G401.6 (cell line): ENCODE data around the gene IL1A.

Source experiments
- FAIRE-seq: peaks from 2 replicates; lab custom pipeline; 2012; peaks lifted over from hg19 to GRCh38; lab: Jason Lieb, UNC

The IL1A gene

GRCh38 chr2:112818094-112818902 lies 34.0 kb upstream of the IL1A start:
- no peak for FAIRE-seq

DNA sequence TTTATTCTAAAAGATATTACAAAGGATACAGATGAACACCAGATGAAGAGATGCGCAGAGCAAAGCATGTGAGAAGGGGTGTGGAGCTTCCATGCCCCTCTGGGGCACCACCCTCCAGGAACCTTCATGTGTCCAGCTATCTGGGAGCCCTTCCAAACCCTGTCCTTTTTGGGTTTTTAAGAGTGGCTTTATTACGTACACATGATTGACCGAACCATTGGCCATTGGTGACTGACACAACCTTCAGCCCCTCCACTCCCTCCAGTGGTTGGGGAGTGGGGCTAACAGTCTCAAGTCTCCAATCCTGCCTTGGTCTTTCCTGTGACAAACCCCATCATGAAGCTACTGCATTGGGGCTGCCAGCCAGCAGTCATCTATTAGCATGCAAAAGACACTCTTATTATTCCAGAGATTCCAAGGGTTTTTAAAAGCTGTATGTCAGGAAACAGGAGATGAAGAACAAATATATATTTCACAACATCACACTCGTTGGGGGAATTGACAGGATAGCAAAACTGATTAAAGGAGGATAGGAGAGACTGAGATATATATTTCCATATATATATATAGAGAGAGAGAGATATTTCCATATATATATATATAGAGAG lies 32.9 kb upstream of the IL1A start:
- FAIRE-seq: no peak

DNA sequence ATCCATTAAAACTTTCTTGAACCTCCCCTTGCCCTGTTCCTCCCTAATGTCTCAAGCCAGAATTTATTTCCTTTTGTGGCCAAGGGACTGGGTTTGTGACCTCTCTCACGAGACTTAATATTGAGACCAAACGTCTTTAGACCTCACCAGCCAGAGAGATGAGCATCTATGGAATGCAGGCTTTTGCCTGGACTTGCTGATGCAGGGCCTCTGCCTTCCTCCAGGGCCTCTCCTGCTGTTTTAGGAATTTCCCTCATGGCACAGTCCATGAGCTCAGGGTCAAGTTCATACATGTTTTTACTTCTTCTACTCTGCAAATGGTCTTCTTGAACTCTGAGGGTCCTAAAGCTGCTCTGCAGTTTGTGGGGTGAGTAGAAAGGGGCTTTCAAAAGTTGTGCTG lies 30.0 kb upstream of the IL1A start:
- FAIRE-seq: no peak

DNA sequence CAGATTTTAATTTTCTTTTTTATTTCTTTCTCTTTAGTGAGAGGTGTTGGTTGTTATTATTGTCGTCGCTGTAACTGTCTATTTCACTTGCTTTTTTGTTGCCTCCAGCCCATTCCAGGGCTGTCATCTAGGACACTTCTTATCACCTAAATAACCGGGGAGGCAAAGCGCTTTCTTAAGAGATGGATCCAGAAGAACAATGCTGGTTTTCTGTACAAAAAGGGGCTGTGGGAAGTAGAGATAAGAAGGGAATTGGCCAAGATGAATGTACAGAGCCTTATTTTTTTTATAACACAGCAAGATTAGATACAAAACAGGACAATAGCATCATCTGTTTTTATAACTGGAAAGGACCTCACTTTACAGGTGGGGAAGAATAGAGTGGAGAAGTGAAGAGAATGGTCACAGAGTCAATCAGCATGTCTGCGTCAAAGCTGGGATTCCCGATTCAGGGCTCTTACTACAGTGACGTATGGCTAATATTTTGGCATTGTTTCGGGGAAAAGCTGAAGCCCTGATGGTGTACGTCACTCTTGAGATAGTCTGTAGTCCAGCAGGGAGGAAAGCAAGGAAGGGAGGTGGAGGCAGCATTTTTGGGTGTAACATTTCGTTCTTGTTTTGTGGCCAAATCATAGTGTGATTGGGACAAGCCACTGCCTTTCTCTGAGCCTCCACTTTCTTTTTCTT lies 29.1 kb upstream of the IL1A start:
- no peak for FAIRE-seq

DNA sequence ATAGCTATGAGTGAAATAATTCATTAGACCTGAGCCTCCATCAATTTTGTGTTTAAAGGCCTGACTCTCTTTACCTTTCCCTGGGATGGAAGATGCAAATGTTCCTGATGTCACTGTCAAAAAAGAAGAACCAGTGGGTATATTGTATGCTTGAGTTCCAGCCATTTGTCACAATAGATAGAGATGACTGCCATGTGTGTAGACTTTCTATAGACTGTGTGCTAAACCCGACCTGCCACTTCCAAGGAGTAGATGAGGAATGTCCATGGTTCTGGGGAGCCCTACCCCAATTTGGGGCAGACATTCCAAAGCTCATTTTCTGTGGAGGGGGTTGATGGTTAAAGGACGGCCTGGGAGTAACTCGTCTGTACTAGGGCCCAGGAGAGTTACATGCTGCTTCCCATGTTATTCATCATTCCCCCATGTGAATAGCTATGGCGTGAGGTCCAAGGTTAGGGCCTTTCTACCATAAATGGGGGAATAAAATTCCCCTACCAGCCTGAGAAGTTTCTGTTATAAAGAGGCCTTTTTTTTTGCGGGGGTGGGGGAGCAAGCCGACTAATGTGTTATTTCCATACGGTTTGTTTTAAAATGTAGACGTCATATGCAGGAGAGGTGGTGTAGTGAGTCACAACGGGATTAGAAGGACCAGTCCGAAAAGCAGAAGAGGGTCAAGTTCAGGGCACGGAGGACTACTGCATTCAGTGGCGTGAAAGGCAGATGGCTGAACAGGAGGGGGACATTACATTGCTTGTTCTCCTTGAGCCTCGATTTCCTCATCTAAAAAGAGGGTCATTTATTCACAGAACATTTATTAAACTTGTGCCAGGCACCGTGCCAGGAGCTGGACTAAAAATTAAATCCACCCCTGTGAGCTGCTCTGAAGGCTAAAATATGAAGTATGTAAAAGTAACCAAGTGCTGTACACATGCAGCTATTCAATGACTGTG lies 28.3 kb upstream of the IL1A start:
- no peak for FAIRE-seq

- FAIRE-seq: no peak
Measured at GRCh38 chr2:112811841-112812306, 27.6 kb upstream of the IL1A start.

GRCh38 chr2:112811276-112811831 lies 27.1 kb upstream of the IL1A start:
- FAIRE-seq: no peak

- FAIRE-seq: no peak
Measured at GRCh38 chr2:112809112-112809511, 24.8 kb upstream of the IL1A start.

GRCh38 chr2:112807233-112807807 lies 23.0 kb upstream of the IL1A start:
- no peak for FAIRE-seq

DNA sequence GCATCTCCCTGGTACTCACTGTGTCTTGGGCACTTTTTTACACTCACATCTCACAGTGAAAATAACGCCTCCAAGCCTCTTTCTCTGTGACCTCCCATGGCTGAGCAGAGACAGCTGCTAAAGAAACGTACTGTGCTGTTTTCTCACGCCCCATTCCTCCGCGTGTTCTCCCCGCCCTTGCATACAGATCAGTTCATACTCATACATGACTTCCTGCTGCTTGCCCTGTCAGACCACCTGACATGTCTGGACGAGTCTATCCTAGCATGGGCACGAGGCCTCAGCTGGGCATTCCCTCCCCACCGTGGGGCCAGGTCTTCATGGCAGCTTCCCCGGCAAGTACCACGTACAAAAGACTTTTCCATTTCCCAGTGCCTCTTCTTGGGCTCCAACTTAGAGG lies 21.2 kb upstream of the IL1A start:
- FAIRE-seq: no peak

DNA sequence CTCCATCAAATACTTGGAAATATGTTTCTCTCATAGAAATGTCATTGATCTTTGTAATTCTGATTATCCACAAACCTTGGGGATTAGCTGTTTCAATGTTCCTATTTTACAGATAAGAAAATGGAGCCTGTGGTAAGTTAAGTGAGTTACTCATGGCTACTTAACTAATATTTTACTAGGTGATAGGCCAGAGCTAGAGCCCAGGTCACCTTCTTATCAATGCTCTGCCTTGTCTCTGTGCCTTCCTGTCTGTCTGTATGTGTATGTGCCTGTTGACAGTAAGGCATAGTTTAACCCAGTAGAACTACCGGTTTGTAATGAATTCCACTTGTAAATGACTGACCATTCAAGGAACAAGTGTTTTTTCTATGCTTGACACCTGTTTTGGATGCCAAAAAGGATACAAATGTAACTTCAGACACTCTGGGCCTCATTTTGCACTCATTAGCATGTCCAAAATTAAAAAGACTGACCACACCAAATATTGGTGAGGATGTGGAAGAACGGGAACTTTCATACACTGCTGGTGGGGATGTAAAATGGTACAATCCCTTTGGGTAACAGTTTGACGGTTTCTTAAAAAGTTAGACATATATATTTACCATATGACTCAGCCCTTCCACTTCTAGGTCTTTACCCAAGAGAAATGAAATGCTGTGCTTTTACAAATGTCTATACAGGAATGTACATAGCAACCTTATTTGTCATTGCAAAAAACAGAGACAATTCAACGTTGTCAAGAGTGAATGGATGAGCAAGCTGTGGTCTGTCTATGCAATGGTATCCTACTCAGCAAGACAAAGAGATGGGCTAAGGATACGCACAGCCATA lies 19.6 kb upstream of the IL1A start:
- no peak for FAIRE-seq

DNA sequence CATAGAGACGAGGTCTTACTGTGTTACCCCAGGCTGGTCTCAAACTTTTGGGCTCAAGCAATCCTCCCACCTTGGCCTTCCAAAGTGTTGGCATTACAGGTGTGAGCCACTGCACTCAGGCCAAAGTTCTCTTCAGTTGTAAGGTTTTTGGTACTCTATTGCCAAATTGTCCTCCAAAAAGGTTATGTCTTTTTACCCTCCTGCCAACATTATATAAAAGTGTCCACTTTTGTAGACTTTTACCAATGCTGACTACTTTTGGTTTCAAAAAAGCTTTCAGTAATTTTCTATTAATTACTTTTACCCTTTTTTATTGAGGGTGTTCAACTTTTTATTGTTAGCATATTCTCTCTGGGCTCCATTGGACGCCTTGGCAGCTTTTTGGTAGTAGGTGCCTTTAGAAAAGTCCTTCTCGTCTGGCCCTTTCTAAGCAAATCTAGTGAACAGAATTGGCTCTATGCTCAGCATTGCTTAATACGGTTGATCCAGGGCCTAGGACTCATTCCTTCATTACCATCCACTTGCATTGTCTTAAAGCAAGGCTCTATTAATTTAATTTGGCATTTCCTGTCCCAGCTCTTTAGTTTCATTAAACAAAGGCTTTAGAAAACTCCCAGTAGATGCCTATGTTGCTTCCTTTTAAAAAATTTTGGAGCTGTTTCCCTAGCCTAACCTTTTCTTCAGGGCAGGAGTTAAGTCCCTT lies 16.7 kb upstream of the IL1A start:
- FAIRE-seq: no peak

DNA sequence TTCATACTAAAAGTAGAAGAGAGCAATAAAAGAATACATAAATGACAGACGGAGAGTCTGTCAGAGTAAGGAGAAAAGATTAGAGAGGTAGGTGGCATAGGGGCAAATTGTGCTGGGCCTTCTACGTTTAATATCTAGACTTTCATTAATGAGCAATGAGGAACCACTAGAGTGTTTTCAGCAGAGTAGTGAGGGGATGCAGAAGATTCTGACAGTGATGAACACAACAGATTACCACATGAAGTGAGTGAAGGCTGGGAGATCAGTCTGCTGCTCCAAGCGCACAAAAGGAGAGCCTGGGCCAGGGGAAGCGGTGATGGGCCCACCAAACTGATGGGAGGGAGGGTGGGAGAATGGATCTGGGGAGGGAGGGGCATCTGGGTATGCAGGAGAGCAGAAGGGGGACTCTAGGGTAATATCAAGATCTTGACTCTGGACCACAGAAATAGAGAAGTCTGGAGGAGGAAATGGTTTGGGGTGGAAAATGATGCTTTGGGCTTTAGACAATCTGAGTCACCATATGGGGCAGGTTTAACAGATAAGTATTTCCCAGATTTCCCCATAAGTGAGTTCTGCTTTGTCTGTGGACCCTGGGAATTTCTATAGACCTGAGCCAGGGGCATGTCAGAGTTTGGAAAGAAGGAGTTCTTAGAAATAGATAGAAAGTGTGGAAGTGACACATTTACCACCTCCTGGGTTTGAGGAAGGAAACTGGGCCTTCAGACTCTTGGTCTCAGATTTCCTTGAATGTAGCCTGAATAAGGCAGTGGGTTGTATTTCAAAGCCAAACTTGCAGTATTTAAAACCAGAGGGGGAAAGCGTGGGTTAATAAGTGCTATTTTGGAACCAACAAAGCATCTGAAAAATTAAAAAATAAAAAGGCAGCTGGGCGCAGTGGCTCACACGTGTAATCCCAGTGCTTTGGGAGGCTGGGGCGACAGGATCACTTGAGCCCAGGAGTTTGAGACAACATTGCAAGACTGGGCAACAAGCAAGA lies 15.0 kb upstream of the IL1A start:
- FAIRE-seq: no peak

DNA sequence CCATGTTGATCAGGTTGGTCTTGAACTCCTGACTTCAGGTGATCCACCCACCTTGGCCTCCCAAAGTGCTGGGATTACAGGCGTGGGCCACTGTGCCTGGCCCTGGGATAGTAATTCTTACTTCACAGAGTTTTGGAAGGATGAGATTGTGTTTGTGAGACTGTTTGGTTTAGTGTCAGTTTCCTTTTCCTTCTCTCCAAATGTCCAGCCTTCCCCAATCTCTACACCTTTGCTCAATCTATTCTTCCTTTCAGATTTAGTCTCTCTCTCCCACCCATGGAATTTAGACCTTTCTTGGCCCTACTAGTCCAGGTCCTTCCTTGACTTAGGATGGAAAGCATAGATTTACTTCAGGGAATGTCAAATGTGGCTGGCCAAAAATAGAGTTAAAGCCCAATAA lies 12.2 kb upstream of the IL1A start:
- FAIRE-seq: no peak

DNA sequence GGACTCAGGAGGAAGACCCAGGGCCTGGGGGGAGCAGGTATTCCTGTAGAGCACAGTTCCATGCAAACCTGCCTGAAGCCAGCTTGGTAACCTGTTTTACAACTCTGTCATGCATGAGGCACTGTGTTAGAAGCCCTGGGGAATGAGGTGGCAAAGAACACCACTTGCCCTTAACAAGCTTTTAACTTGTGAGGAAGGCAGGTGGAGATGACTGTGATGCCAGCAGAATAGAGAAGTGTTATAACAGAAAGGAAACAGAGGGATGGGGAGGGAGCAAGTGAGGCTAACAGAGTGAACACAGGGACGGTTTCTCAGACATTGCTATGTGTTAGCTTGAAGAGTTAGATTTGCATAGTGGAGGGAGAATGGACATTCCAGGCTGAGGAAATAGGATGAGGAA lies 11.5 kb upstream of the IL1A start:
- FAIRE-seq: no peak

GRCh38 chr2:112794841-112795240 lies 10.5 kb upstream of the IL1A start:
- no peak for FAIRE-seq

DNA sequence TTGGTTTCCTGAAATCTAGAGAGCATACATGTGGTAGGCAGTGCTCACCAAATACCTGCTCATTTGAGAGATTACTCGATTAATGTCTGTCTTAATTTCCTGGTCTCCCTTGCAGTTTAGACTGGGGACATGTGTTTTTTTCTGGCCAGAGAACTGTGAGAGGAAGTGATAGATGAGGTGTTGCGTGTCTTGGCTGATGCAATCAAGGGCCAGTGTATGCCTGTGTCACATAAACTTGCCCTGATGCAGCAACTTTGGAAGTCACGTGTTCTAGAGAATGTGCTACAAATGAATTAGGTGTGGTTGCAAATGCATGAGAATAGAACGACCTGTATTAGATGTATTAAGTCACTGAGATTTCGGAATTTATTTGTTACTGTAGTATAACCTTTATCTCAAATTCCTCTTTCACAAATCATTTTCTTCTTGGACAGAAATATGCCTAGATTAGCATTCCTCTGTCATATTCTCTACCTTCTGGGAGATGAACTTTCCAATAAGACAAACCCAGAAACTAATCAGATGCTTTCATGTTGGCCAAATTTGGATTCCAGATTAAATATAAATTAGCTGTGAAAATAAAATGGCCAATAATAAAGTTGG lies 9.9 kb upstream of the IL1A start:
- no peak for FAIRE-seq

DNA sequence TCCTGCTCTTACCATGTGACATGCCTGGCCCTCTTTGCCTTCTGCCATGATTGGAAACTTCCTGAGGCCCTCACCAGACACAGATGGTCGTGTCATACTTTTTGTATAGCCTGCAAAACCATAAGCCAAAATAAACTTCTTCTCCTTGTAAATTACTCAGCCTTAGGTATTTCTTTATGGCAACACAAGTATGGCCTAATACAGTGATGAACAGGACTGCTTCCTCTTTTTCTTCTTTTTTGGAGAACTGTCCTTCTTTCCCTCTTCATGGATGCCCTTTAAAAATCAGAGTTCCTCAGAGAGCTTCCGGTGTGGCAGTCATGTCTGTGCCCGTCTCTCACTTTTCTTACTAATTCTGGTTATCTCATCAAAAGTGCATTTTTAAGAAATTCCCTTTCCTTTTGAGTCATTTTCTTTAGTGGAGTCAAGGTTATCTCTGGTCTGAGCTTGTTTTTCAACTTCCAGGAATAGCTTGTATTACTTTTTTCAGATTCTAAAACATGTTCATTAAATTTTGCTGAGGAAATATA lies 9.2 kb upstream of the IL1A start:
- FAIRE-seq: no peak
